ENCODE results near the gene FOXL3.

FOXL3 gene

GRCh38 chr7:251446-252175, 38.4 kb upstream of the FOXL3 start:
- no peak for DNase-seq (ENCODE audit: low read depth)
- TF ChIP-seq CTCF (conservative IDR thresholded peaks at IDR 0.05; ENCODE audit: low read length), result no peak
- no peak overlapping the region for H3K4me3 ChIP-seq (ENCODE audit: low read length)

GRCh38 chr7:252216-252965, 37.6 kb upstream of the FOXL3 start:
- TF ChIP-seq CTCF (conservative IDR thresholded peaks at IDR 0.05; ENCODE audit: low read length), result no peak
- no peak overlapping the region for H3K4me3 ChIP-seq (ENCODE audit: low read length)
- no peak for DNase-seq (ENCODE audit: low read depth)

- H3K4me3 ChIP-seq (ENCODE audit: low read length), result no peak overlapping the region
- TF ChIP-seq CTCF (conservative IDR thresholded peaks at IDR 0.05; ENCODE audit: low read length), result no peak
- DNase-seq (ENCODE audit: low read depth), result no peak
Measured at GRCh38 chr7:252981-253380, 37.0 kb upstream of the FOXL3 start.

- no peak for DNase-seq (ENCODE audit: low read depth)
- no peak overlapping the region for H3K4me3 ChIP-seq (ENCODE audit: low read length)
- TF ChIP-seq CTCF (conservative IDR thresholded peaks at IDR 0.05; ENCODE audit: low read length), result no peak
Measured at GRCh38 chr7:253581-254336, 36.2 kb upstream of the FOXL3 start.

GRCh38 chr7:254337-255037, 35.5 kb upstream of the FOXL3 start:
- no peak overlapping the region for H3K4me3 ChIP-seq (ENCODE audit: low read length)
- DNase-seq (ENCODE audit: low read depth), result no peak
- TF ChIP-seq CTCF (conservative IDR thresholded peaks at IDR 0.05; ENCODE audit: low read length), result no peak

- TF ChIP-seq CTCF (conservative IDR thresholded peaks at IDR 0.05; ENCODE audit: low read length), result no peak
- DNase-seq (ENCODE audit: low read depth), result no peak
- no peak overlapping the region for H3K4me3 ChIP-seq (ENCODE audit: low read length)
Measured at GRCh38 chr7:255038-255435, 34.9 kb upstream of the FOXL3 start.
